GM08714 (cell line): ENCODE measurements around the gene JPT2.
"Not testable (repeated sequence)": the region's sequence is repeated elsewhere in the genome, so short reads cannot be mapped to it uniquely, and the experiment has no call there.

Experiments
- H3K4me3 ChIP-seq: fragments of 200-500 bp; sonication (Bioruptor generic); 2 replicates; pipeline ENCODE4 v1.5.1; 2014; ENCODE audit warnings: mild to moderate bottlenecking, low read length, inconsistent platforms
- ZNF274 ChIP-seq: IDR thresholded peaks from 2 replicates; pipeline ENCODE4 v1.6.1; 2012; ENCODE audit warnings: mild to moderate bottlenecking, low read depth, low read length

JPT2 gene

DNA sequence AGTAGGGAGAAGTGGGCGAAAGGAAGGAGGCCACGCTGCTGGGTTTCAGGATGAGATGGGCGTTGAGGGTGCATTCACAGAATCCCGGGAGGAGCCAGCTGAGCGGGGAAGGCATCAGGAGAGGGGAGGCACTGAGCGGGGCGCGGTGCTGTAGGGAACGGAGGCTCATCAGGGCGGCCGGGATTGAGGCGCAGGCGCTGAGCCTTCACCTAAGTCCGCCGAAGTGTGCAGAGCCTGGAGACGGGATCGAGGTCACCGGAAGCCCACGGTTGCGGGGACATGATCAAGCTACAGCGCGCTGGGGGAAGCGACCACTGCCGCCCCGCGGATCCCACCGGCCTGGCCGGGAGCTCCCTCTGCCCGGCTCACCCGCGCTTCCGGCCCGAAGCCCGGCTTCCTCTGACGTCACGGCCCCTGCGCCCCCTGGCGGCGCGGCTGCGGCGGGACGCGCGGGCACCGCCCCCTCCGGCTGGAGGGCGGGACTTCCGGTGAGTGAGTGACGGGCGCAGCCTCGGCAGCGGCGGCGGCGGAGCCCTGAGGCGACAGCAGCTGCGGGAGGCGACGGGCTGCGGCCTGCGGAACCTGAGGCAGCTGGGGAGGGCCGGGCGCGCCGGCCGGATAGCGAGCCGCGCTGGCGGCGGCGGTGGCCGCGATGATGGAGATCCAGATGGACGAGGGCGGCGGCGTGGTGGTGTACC is 27.8 kb downstream of the JPT2 start, which contains the start of gene MAPK8IP3:
MAPK8IP3 (plus strand) TSS at position 508 of the 698 bp plus-strand sequence; CDS start at position 653, 145 bp downstream.
- no peak for TF ChIP-seq ZNF274
- H3K4me3 ChIP-seq, result peak within 1 kb of the TSS; percentile 80

DNA sequence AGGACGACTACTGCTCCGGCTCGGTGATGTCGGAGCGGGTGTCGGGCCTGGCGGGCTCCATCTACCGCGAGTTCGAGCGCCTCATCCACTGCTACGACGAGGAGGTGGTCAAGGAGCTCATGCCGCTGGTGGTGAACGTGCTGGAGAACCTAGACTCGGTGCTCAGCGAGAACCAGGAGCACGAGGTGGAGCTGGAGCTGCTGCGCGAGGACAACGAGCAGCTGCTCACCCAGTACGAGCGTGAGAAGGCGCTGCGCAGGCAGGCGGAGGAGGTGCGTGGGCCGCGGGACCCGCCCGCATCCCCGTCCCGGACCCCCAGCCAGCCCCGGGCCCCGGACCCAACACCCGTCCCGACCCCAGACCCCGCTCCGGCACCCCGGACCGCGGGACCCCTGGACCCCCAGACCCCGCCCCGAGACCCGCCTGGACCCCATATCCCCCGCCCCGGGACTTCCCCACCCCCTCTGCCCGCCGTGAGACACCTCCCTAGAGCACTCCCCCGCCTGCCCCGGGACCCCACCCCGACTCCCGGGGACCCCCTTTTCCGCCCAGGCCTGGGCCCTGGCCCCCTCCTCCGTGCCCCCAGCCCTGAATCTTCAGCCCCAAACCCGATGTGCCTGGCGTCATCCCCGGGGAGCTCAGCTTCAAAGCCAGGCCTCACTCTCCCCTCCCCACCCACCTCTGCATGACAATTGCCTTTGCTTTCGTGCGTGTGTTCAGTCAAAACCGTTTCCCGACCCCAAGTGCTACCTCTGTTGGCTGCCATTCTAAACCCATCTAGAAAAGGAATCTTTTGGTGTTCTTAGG is 28.5 kb downstream of the JPT2 start:
- no peak for TF ChIP-seq ZNF274
- H3K4me3 ChIP-seq, result peak overlapping the region; percentile 78

DNA sequence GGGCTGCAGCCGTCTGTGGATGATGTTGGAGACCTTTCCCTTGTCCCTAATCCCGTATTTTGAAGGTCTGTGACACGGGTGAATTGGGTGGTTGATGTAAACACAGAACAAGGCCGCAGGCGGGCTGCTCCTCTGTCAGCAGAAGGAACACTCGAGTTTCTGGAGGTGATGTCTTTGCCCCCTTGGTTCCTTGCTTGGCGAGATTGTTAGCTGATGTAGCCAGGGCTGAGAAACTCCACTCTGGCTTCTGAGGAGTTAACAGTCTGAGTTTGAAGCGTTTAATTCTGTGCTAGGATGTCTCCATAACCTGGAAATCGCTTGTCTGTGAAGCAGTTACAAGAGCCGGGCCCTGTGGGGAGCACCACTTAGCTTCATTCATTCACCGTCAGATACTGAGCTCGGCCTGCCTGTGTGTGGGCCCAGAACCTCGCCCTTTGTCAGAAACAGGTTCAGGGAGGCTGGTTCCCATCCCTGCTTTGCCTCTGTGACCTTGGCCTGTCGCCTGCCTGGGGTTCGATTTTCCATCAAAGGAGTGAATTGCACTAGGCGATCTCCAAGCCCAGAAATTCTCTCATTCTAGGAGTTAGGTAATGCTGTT is 29.2 kb downstream of the JPT2 start:
- peak overlapping the region; percentile 78 for H3K4me3 ChIP-seq
- no peak for TF ChIP-seq ZNF274

DNA sequence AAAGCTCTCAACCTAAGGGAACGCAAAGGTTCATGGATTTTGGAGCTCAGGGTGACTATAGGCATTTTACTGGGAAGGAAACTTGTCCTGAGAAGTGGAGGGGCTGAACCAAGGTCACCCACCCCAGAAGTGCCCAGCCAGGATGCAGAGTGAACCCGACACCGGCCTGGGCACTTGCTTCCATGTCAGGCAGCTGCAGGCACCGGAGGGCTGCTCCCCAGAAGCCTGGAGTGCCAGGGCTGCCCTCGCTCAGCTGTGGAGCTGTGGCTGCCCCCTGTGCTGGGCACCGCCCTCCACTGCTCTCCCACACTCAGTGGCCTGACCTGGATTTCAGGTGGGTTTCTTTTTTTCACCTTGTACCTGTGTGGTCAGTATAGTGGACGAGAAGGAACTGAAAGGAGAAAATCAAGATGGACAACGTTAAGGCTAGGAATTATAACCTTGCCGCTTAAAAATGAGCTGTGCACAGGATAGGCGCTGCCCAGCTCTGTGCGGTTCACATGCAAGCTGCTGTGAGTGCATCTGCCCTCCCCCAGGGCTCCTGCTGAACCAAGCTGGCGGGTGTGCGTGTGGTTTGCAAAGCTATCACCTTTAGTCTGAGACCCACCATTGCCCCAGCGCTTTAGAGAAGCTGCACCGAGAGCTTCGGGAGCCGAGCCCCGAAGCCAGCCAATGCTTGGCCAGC is 30.1 kb downstream of the JPT2 start:
- no peak for TF ChIP-seq ZNF274
- no peak overlapping the region for H3K4me3 ChIP-seq

DNA sequence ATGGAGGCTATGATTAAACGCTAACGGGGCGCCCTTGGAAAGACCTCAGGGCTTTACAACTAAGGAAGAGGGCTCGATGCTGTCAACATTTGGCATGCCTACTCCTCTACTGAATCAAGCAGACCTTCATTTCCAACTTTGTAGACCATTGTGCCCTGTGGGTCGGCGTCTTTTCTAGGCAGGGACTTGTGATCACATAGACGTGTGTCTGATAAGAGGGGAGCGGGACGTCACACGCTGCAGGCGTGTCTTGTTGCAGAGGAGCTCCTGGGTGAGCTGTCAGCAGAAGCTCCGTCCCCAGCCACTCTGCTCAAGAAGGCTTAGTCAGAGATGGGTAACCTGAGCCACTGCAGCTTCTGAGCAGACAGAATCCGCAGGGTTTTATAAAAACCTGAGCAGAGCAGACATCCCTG is 30.7 kb downstream of the JPT2 start:
- no peak for TF ChIP-seq ZNF274
- H3K4me3 ChIP-seq, result no peak overlapping the region

DNA sequence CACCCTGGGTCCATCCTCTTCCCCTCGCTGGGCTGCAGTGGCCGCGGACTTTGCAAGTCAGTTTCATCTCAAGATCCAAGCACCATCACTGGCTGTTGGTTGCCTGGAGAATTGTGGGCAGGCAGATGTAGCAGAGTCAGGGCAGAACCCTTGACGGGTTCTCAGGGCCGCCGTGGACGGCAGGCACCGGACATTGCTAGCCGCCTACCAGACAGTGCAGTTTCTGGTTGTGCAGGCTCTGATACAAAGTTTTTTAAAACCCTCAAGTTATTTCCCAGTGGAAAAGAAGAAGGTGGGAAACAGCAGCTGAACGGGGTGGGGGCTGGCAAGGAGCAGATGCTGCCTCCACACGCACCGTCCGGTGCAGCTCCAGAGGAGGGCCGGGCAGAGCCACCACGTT is 31.3 kb downstream of the JPT2 start:
- H3K4me3 ChIP-seq, result no peak overlapping the region

DNA sequence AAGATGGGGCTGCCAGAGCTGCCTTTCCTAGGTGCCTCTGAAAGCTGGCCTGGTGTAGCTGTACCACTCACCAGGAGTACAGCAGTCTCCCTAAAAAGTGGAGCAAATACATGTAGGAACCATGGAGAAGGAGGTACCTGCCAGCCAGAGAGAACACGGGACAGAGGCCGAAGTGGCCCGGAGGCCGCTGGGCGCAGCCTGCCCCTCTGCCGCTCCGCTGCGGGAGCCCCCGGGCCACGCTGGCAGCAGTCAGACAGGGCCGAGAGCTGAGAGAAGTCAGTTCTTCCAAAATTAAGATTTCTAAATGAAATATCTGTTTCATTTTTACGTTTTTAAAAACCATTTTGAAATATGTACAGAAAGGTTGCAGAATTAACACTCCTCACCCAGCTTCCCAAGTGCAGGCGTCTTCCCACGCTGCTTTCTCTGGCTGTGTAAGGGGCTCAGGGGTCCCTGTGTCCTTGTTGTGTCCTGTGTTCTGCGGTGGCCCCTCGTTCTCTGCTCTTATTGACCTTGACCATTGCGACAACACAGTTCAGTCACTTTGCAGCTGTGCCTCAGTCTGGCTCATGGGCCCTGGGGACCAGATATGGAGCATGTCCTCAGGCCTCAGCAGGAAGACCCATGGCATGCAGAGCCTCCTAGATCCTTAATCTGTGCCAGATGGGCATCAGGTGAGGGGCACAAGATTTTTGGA is 32.9 kb downstream of the JPT2 start:
- no peak for TF ChIP-seq ZNF274
- H3K4me3 ChIP-seq, result no peak overlapping the region

More for the DNA sequence above, 31.3 kb downstream of the JPT2 start:
- no peak for TF ChIP-seq ZNF274

DNA sequence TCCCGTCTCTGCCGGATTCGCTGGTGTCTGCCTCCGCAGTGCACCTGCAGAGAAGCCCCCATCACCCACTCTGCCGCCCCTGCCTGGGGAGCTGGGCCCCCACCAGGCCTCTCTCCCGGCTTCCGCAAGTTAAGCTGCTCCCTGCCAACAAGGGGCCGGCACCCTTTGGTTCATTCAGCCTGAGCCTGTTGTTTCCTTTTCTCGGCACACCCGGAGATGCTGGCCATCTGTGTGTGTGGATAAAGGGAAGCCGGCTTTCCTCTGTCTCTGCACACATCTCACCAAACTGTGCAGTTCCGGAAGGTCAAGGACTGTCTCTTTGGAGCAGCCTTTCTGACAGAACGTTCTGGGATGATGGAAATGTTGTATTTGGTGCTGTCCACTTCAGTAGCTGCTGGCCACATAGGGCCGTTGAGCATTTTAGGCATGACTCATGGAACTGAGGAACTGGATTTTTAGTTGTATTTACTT is 34.7 kb downstream of the JPT2 start:
- H3K4me3 ChIP-seq, result no peak overlapping the region
- no peak for TF ChIP-seq ZNF274

DNA sequence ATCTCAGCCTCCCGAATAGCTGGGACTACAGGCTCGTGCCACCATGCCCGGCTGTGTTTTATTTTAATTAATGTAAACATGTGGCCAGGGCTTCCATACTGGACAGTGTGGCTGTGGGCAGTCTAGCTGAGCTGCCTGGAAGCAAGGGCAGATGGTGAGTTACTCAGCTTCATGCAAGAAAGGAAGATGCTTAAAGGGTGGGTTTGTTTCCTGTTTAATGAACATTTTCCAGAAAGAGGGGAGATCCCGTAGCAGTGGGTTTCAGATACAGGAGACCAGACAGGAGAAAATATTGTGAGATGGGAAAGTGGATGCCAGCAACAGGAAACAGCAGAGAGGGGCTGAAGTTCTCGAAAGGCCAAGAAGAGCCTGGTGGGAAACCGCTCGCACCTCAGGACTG is 35.3 kb downstream of the JPT2 start:
- TF ChIP-seq ZNF274, result no peak
- H3K4me3 ChIP-seq, result no peak overlapping the region

DNA sequence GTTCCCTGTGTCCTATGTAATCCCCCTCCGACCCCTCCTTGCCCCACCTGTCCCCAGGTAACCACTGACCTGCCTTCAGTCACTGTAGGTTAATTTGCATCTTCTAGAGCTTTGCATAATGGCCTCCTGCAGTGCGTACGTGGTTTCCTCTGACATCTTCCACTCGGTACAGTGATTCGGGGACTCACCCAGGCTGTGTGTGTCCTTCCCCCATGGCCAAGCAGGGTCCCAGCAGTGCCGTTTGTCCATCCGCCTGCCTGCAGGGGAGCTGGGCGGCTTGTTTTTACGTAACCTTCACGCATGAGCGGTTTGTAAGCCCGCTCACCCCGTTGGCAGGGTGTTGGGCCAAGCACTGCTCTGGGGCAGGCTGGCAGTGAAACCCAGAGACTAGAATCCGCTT is 35.9 kb downstream of the JPT2 start:
- TF ChIP-seq ZNF274, result no peak

DNA sequence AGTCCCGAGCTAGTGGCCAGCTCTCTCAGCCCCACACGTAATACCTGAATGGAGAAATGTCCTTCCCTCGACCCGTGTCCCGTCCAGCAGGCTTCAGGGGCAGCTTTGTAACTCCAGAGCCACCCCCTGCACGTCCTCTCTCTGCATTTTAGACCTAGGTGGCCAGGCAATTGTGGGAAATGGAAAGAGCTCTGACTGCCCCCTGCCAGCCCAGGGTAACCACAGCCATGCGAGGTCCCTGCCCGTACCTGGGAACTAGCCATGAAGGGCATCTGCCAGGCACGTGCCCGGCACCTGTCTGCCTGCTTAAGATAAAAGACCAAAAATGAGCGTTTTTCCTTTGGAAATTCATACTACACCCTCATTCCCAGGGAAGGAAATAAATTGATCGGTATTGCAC is 37.1 kb downstream of the JPT2 start:
- H3K4me3 ChIP-seq, result no peak overlapping the region
- TF ChIP-seq ZNF274, result no peak

More for the DNA sequence above, 35.9 kb downstream of the JPT2 start:
- no peak overlapping the region; the same call in 1 of the 2 replicates for H3K4me3 ChIP-seq

DNA sequence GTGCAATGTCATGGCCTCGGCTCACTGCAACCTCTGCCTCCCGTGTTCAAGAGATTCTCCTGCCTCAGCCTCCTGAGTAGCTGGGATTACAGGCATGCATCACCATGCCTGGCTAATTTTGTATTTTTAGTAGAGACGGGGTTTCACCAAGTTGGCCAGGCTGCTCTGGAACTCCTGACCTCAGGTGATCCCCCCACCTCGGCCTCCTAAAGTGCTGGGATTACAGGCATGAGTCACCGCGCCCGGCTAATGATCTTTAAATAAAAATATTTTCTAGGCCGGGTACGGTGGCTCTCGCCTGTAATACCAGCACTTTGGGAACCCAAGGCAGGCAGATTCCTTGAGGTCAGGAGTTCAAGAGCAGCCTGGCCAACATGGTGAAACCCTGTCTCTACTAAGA is 40.2 kb downstream of the JPT2 start:
- not testable (repeated sequence) for H3K4me3 ChIP-seq

DNA sequence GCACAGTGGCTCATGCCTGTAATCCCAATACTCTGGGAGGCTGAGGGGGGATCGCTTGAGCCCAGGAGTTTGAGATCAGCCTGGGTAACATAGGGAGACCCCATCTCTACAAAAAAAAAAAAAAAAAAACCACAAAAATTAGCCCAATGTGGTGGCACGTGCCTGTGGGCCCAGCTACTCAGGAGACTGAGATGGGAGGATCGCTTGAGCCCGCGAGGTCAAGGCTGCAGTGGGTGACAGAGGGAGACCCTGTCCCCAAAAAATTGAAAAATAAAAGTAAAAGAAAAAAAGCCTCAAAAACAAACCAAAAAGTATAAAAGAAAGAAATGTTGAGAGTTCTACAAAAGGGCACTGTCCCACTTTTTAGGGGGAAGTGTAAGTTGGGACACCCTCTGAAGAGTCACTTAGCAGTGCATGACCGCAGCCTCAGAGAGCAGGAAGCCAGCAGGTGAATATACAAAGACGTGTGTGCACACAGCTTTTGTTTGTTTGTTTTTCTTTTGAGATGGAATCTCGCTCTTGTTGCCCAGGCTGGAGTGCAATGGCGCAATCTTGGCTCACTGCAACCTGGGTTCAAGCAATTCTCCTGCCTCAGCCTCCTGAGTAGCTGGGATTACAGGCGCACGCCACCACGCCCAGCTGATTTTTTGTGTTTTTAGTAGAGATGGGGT is 41.6 kb downstream of the JPT2 start:
- H3K4me3 ChIP-seq, result not testable (repeated sequence)
